ENCODE measurements around the gene FAM107B. TPM values are rescaled to one million over a fixed set of nuclear protein-coding genes. Genes with fewer than 3 reads are reported as not detected.

The FAM107B gene
- total RNA-seq, 1 experiment from 2014 or later: 144 TPM

DNA sequence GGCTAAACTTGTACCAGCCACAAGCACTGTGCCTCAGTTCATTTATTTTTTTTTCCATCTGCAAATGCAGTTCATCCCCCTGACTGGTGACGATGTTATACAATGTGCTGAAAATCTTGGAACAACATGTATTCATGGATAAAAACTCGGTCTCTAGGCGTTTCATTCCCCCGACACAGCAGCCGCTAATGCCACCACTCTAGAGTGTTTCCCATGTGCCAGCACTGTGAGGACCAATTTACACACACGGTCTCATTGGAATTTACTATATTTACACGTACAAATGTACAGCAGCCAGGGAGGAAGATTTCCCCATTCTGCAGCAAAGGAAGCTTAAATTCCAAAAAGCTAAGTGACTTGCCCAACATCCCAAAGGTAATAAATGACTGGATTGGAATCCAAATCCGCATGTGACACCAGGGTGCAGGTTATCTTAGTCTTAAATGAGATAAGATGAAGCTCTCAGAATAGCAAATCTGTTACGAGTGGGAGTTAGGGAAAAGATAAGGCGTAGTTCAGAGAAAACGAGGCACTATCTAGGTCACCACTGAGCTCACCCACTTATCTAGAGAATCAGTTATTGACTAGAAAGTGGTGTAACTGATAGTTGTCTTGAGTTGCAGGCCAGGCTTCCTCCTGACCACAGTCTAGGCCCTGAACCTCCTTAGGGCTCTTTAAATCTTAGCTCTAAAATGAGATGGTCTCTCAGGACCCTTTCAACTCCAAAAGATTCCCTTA, 36.7 kb downstream of the FAM107B start:
- Histone ChIP-seq H3K27ac (no peak overlapping the region), H4K20me1 (ENCODE audit: insufficient read depth) (no peaks in the 10 kb centered on the region), H3K79me2 (ENCODE audit: low read depth) (no peaks in the 10 kb centered on the region), H3K4me1 (replicated peaks; ENCODE audit: insufficient read depth) (no peaks in the 10 kb centered on the region), H3K9me2 (ENCODE audit: insufficient read depth) (no peaks in the 10 kb centered on the region), H3F3A (ENCODE audit: insufficient read depth, low read depth) (no peaks in the 10 kb centered on the region), H2AFZ (no peak overlapping the region), H3K4me3 (no peak overlapping the region), H3K36me3 (ENCODE audit: low read depth) (no peaks in the 10 kb centered on the region), H3K4me2 (no peak overlapping the region), H3K27me3 (ENCODE audit: insufficient read depth, low read depth) (no peaks in the 10 kb centered on the region), H3K9me3 (ENCODE audit: insufficient read depth, low read depth) (no peaks in the 10 kb centered on the region)
- no peak for DNase-seq
- ChIA-PET POLR2A (ENCODE audit: unreplicated experiment) (no interaction called here), CTCF (no interaction called here)
- intact Hi-C loops (cut with micrococcal nuclease; ENCODE audit: unreplicated experiment): no loop called here
- BruUV-seq (replicated peaks): no TSS peak
- no peak for TF ChIP-seq EZH2 (IDR thresholded peaks at IDR 0.05; ENCODE audit: low read depth)
- TF ChIP-seq, protein P1, sequence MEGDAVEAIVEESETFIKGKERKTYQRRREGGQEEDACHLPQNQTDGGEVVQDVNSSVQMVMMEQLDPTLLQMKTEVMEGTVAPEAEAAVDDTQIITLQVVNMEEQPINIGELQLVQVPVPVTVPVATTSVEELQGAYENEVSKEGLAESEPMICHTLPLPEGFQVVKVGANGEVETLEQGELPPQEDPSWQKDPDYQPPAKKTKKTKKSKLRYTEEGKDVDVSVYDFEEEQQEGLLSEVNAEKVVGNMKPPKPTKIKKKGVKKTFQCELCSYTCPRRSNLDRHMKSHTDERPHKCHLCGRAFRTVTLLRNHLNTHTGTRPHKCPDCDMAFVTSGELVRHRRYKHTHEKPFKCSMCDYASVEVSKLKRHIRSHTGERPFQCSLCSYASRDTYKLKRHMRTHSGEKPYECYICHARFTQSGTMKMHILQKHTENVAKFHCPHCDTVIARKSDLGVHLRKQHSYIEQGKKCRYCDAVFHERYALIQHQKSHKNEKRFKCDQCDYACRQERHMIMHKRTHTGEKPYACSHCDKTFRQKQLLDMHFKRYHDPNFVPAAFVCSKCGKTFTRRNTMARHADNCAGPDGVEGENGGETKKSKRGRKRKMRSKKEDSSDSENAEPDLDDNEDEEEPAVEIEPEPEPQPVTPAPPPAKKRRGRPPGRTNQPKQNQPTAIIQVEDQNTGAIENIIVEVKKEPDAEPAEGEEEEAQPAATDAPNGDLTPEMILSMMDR (conservative IDR thresholded peaks at IDR 0.05): no peak

DNA sequence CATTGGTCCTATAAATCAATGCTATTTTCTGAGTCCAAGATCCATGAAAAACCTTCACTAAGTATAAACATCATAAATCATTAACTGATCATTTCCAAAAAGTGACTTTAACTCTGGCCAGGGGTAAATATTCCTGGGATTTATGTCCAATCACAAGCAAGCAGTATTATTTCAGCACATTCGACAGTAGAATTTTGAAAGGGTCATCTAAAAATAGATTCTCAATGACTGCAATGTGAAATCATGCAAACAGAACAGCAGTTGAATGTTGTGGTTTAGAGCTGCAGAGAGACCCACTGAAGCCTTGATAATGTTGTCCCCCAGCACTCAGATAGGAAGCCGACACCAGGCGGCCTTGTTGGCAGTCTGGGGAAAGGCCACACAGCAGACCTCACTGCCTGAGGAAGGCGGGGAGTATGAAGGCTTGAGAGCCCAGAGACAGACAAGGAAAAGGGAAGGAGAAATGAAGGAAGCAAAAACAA, 38.1 kb downstream of the FAM107B start:
- Histone ChIP-seq H3F3A (ENCODE audit: insufficient read depth, low read depth) (no peaks in the 10 kb centered on the region), H3K27me3 (ENCODE audit: insufficient read depth, low read depth) (no peaks in the 10 kb centered on the region), H3K9me3 (ENCODE audit: insufficient read depth, low read depth) (no peaks in the 10 kb centered on the region), H3K36me3 (ENCODE audit: low read depth) (no peaks in the 10 kb centered on the region), H3K4me1 (replicated peaks; ENCODE audit: insufficient read depth) (no peaks in the 10 kb centered on the region), H3K27ac (no peak overlapping the region), H4K20me1 (ENCODE audit: insufficient read depth) (no peaks in the 10 kb centered on the region), H3K4me2 (no peak overlapping the region), H3K4me3 (no peak overlapping the region), H3K9me2 (ENCODE audit: insufficient read depth) (no peaks in the 10 kb centered on the region), H2AFZ (no peak overlapping the region), H3K79me2 (ENCODE audit: low read depth) (no peaks in the 10 kb centered on the region)
- intact Hi-C loops (cut with micrococcal nuclease; ENCODE audit: unreplicated experiment): no loop called here
- no TSS peak for BruUV-seq (replicated peaks)
- DNase-seq: no peak
- TF ChIP-seq, protein P1 (conservative IDR thresholded peaks at IDR 0.05): no peak
- TF ChIP-seq EZH2 (IDR thresholded peaks at IDR 0.05; ENCODE audit: low read depth): no peak
- POLR2A ChIA-PET (ENCODE audit: unreplicated experiment): no interaction called here
- CTCF ChIA-PET: no interaction called here

DNA sequence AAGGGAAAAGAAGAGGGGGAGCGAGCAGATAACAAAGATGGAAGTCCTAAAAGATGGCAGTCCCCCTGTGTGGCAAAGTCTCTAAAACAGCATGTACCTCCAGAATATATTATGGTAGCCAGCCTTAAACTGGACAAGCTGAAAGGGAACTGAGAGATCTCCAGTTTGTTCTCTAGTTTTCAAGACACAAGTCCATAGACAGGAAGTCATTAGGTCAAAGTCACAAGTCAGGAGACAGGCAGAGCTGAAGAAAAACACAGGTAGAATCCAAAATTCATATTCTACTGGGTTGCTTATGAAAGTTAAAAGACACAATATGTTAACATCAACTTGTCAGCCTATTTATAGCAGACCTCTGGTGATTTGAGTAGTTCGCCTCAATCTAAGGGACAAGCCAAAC, 38.7 kb downstream of the FAM107B start:
- BruUV-seq (replicated peaks): no TSS peak

More for the DNA sequence above, 38.7 kb downstream of the FAM107B start:
- no peaks in the 10 kb centered on the region for H3F3A ChIP-seq (ENCODE audit: insufficient read depth, low read depth)
- H3K36me3 ChIP-seq (ENCODE audit: low read depth): no peaks in the 10 kb centered on the region
- CTCF ChIA-PET: no interaction called here
- no peaks in the 10 kb centered on the region for H3K4me1 ChIP-seq (replicated peaks; ENCODE audit: insufficient read depth)
- no peak overlapping the region for H2AFZ ChIP-seq
- H3K9me3 ChIP-seq (ENCODE audit: insufficient read depth, low read depth): no peaks in the 10 kb centered on the region
- H3K9me2 ChIP-seq (ENCODE audit: insufficient read depth): no peaks in the 10 kb centered on the region
- H4K20me1 ChIP-seq (ENCODE audit: insufficient read depth): no peaks in the 10 kb centered on the region
- TF ChIP-seq, protein P1 (conservative IDR thresholded peaks at IDR 0.05): no peak
- TF ChIP-seq EZH2 (IDR thresholded peaks at IDR 0.05; ENCODE audit: low read depth): no peak
- POLR2A ChIA-PET (ENCODE audit: unreplicated experiment): no interaction called here
- no peak overlapping the region for H3K4me2 ChIP-seq
- intact Hi-C loops (cut with micrococcal nuclease; ENCODE audit: unreplicated experiment): no loop called here
- no peaks in the 10 kb centered on the region for H3K79me2 ChIP-seq (ENCODE audit: low read depth)
- H3K27ac ChIP-seq: no peak overlapping the region
- no peaks in the 10 kb centered on the region for H3K27me3 ChIP-seq (ENCODE audit: insufficient read depth, low read depth)
- no peak for DNase-seq
- H3K4me3 ChIP-seq: no peak overlapping the region

Data from PC-9 (cell line).